Prostate gland (tissue), 2 donors: ENCODE measurements around the gene ZNF12. TPM values are rescaled to one million over a fixed set of nuclear protein-coding genes. Genes with fewer than 3 reads are reported as not detected.

ENCODE experiments used
- DNase-seq: peaks from one replicate; pipeline ENCODE4 v3.0.0-alpha.2; 2019; ENCODE audit warnings: low spot score
- H3K27ac ChIP-seq, 2 donors: fragments of 200-600 bp; sonication (generic); 2 replicates each; pipeline ENCODE4 v1.5.1; 2017 to 2019
- H3K27me3 ChIP-seq: fragments of 200-600 bp; sonication (generic); replicated peaks from 2 replicates; pipeline ENCODE4 v1.5.1; 2019; ENCODE audit not compliant: insufficient read depth
- H3K36me3 ChIP-seq, 2 donors: fragments of 200-600 bp; sonication (generic); 1 replicate in 1 of 2; 2 replicates in 1 of 2; pipeline versions ENCODE4 v1.5.1 to v1.8.1; 2017 to 2019
- H3K4me1 ChIP-seq: fragments of 200-600 bp; sonication (generic); replicated peaks from 2 replicates; pipeline ENCODE4 v1.5.1; 2019
- H3K4me3 ChIP-seq, 2 donors: fragments of 200-600 bp; sonication (generic); 2 replicates each; pipeline ENCODE4 v1.5.1; 2017 to 2019
- H3K9me3 ChIP-seq: fragments of 200-600 bp; sonication (generic); 2 replicates; pipeline ENCODE4 v1.5.1; 2017
- CTCF ChIP-seq, 4 experiments: fragments of 200-600 bp in 2 of 4; fragments of 450-650 bp in 2 of 4; sonication (generic) in 2 of 4; IDR thresholded peaks; 1 replicate in 3 of 4; 2 replicates in 1 of 4; pipeline ENCODE4 v1.5.1; 2016 to 2019; ENCODE audit warnings: antibody characterized with exemption in 4 of 4, mild to moderate bottlenecking in 2 of 4, moderate library complexity in 2 of 4
- POLR2A ChIP-seq: fragments of 450-650 bp; IDR thresholded peaks from one replicate; pipeline ENCODE4 v1.6.1; 2016; ENCODE audit warnings: antibody characterized with exemption, mild to moderate bottlenecking
- POLR2AphosphoS5 ChIP-seq: sonication (generic); formaldehyde crosslinking; IDR thresholded peaks from one replicate; pipeline ENCODE4 v1.6.1; 2017; ENCODE audit warnings: antibody characterized with exemption
- WGBS: methylation state at CpG from one replicate; pipeline ENCODE4 v1.1.5; 2018; 5-methylcytosine and 5-hydroxymethylcytosine counted together
- intact Hi-C: fragments of 100-400 bp; cut with DNase I; formaldehyde crosslinking; loops from one replicate; pipeline ENCODE4 v1.14.2; 2022
- total RNA-seq, 2 donors: library from RNA; depleted of rRNA; stranded (reverse); fragments of >200 nt; gene quantifications; one replicate each; pipeline ENCODE4 v1.1.0, GENCODE V29; 2016

ZNF12 gene
- total RNA-seq, 2 donors from 2014 or later, result 22.1 to 24.1 TPM

GRCh38 chr7:6649241-6649961 lies 57.3 kb downstream of the ZNF12 start:
- no peak overlapping the region for H3K4me3 ChIP-seq
- WGBS, result 82% methylated on average over 12 of the region's 13 CpGs
- H3K27ac ChIP-seq, result no peak overlapping the region
- peaks cover 4 to 40% of the 10 kb centered on the region in 2 donors for H3K36me3 ChIP-seq
- no peak for TF ChIP-seq CTCF (IDR thresholded peaks at IDR 0.05)
- no peak for TF ChIP-seq POLR2A
- TF ChIP-seq POLR2AphosphoS5, result no peak
- no peaks in the 10 kb centered on the region for H3K9me3 ChIP-seq
- intact Hi-C loops, result no loop called here
- no peaks in the 10 kb centered on the region for H3K27me3 ChIP-seq
- no peak for DNase-seq
- no peaks in the 10 kb centered on the region for H3K4me1 ChIP-seq

GRCh38 chr7:6648815-6649104 lies 58.0 kb downstream of the ZNF12 start:
- Histone ChIP-seq H3K4me3 (no peak overlapping the region), H3K36me3 (peaks cover 7 to 34% of the 10 kb centered on the region in 2 donors), H3K27ac (no peak overlapping the region), H3K9me3 (no peaks in the 10 kb centered on the region), H3K27me3 (no peaks in the 10 kb centered on the region), H3K4me1 (no peaks in the 10 kb centered on the region)
- intact Hi-C loops, result no loop called here
- DNase-seq, result no peak
- WGBS, result 98% methylated on average over 4 of the region's 5 CpGs
- TF ChIP-seq CTCF (IDR thresholded peaks at IDR 0.05) (no peak), POLR2AphosphoS5 (no peak), POLR2A (no peak)

GRCh38 chr7:6648066-6648814 lies 58.5 kb downstream of the ZNF12 start:
- 96% methylated on average over 14 of the region's 17 CpGs for WGBS
- no peak for TF ChIP-seq POLR2AphosphoS5
- no peak for TF ChIP-seq CTCF (IDR thresholded peaks at IDR 0.05)
- TF ChIP-seq POLR2A, result no peak
- no peaks in the 10 kb centered on the region for H3K9me3 ChIP-seq
- H3K36me3 ChIP-seq, result peaks cover 7 to 29% of the 10 kb centered on the region in 2 donors
- intact Hi-C loops, result no loop called here
- no peak overlapping the region for H3K4me3 ChIP-seq
- no peaks in the 10 kb centered on the region for H3K27me3 ChIP-seq
- H3K4me1 ChIP-seq, result no peaks in the 10 kb centered on the region
- H3K27ac ChIP-seq, result no peak overlapping the region
- no peak for DNase-seq

- Histone ChIP-seq H3K4me1 (no peaks in the 10 kb centered on the region), H3K27ac (no peak overlapping the region), H3K36me3 (peaks cover 7 to 28% of the 10 kb centered on the region in 2 donors), H3K9me3 (no peaks in the 10 kb centered on the region), H3K4me3 (no peak overlapping the region), H3K27me3 (no peaks in the 10 kb centered on the region)
- intact Hi-C loops, result no loop called here
- no peak for DNase-seq
- TF ChIP-seq POLR2AphosphoS5, result no peak
- TF ChIP-seq CTCF (IDR thresholded peaks at IDR 0.05), result no peak
- no peak for TF ChIP-seq POLR2A
- WGBS, result 89% methylated on average over 14 of the region's 14 CpGs
These were observed 59.2 kb downstream of the ZNF12 start for GRCh38 chr7:6647541-6647940.

- DNase-seq, result no peak
- no peaks in the 10 kb centered on the region for H3K9me3 ChIP-seq
- intact Hi-C loops, result no loop called here
- no peaks in the 10 kb centered on the region for H3K4me1 ChIP-seq
- no peak overlapping the region for H3K27ac ChIP-seq
- 89% methylated on average over 8 of the region's 8 CpGs for WGBS
- TF ChIP-seq POLR2A, result no peak
- no peak for TF ChIP-seq POLR2AphosphoS5
- TF ChIP-seq CTCF (IDR thresholded peaks at IDR 0.05), result no peak
- H3K4me3 ChIP-seq, result no peak overlapping the region
- H3K36me3 ChIP-seq, result peaks cover 7 to 28% of the 10 kb centered on the region in 2 donors
- no peaks in the 10 kb centered on the region for H3K27me3 ChIP-seq
These were observed 59.7 kb downstream of the ZNF12 start for GRCh38 chr7:6647080-6647479.
